ENCODE measurements around the gene UBE2H.

GRCh38 chr7:129939881-129940280, 12.9 kb downstream of the UBE2H start:
- TF ChIP-seq CTCF (IDR thresholded peaks at IDR 0.05) (no peak), EZH2 (IDR thresholded peaks at IDR 0.05; ENCODE audit: borderline replicate concordance, insufficient read depth, low read depth, low read length, poor library complexity, severe bottlenecking) (no peak)
